ENCODE measurements around the gene POFUT2.

The POFUT2 gene

GRCh38 chr21:45299864-45300785, 12.4 kb upstream of the POFUT2 start:
- H3K27me3 ChIP-seq (ENCODE audit: control insufficient read depth, insufficient read depth, low read length): no peaks in the 10 kb centered on the region
- no peaks in the 10 kb centered on the region for H3K36me3 ChIP-seq (ENCODE audit: control insufficient read depth, low read depth, low read length)
- no peaks in the 10 kb centered on the region for H3K9me3 ChIP-seq (ENCODE audit: control insufficient read depth, low read depth, low read length)
- H3K4me3 ChIP-seq (ENCODE audit: low read length): no peak overlapping the region
- H3K27ac ChIP-seq (ENCODE audit: low read length): no peak overlapping the region
- H3K9ac ChIP-seq (ENCODE audit: low read length): no peak overlapping the region
- peaks cover 2% of the 10 kb centered on the region for H3K4me1 ChIP-seq (ENCODE audit: control insufficient read depth, low read depth, low read length)

GRCh38 chr21:45299026-45299863, 11.6 kb upstream of the POFUT2 start:
- no peaks in the 10 kb centered on the region for H3K9me3 ChIP-seq (ENCODE audit: control insufficient read depth, low read depth, low read length)
- H3K4me1 ChIP-seq (ENCODE audit: control insufficient read depth, low read depth, low read length): peaks cover 7% of the 10 kb centered on the region
- H3K27ac ChIP-seq (ENCODE audit: low read length): no peak overlapping the region
- no peaks in the 10 kb centered on the region for H3K27me3 ChIP-seq (ENCODE audit: control insufficient read depth, insufficient read depth, low read length)
- no peak overlapping the region for H3K4me3 ChIP-seq (ENCODE audit: low read length)
- H3K36me3 ChIP-seq (ENCODE audit: control insufficient read depth, low read depth, low read length): no peaks in the 10 kb centered on the region
- no peak overlapping the region for H3K9ac ChIP-seq (ENCODE audit: low read length)

GRCh38 chr21:45297869-45298268, 10.2 kb upstream of the POFUT2 start:
- Histone ChIP-seq H3K9me3 (ENCODE audit: control insufficient read depth, low read depth, low read length) (no peaks in the 10 kb centered on the region), H3K4me1 (ENCODE audit: control insufficient read depth, low read depth, low read length) (peaks cover 10% of the 10 kb centered on the region), H3K4me3 (ENCODE audit: low read length) (no peak overlapping the region), H3K9ac (ENCODE audit: low read length) (no peak overlapping the region), H3K27ac (ENCODE audit: low read length) (no peak overlapping the region), H3K36me3 (ENCODE audit: control insufficient read depth, low read depth, low read length) (no peaks in the 10 kb centered on the region), H3K27me3 (ENCODE audit: control insufficient read depth, insufficient read depth, low read length) (no peaks in the 10 kb centered on the region)

GRCh38 chr21:45297329-45297728, 9.6 kb upstream of the POFUT2 start:
- no peaks in the 10 kb centered on the region for H3K9me3 ChIP-seq (ENCODE audit: control insufficient read depth, low read depth, low read length)
- H3K27ac ChIP-seq (ENCODE audit: low read length): no peak overlapping the region
- H3K4me1 ChIP-seq (ENCODE audit: control insufficient read depth, low read depth, low read length): peaks cover 14% of the 10 kb centered on the region
- H3K9ac ChIP-seq (ENCODE audit: low read length): no peak overlapping the region
- H3K4me3 ChIP-seq (ENCODE audit: low read length): no peak overlapping the region
- no peaks in the 10 kb centered on the region for H3K36me3 ChIP-seq (ENCODE audit: control insufficient read depth, low read depth, low read length)
- H3K27me3 ChIP-seq (ENCODE audit: control insufficient read depth, insufficient read depth, low read length): no peaks in the 10 kb centered on the region

- Histone ChIP-seq H3K27me3 (ENCODE audit: control insufficient read depth, insufficient read depth, low read length) (no peaks in the 10 kb centered on the region), H3K36me3 (ENCODE audit: control insufficient read depth, low read depth, low read length) (no peaks in the 10 kb centered on the region), H3K9ac (ENCODE audit: low read length) (no peak overlapping the region), H3K4me1 (ENCODE audit: control insufficient read depth, low read depth, low read length) (peaks cover 14% of the 10 kb centered on the region), H3K27ac (ENCODE audit: low read length) (no peak overlapping the region), H3K9me3 (ENCODE audit: control insufficient read depth, low read depth, low read length) (no peaks in the 10 kb centered on the region), H3K4me3 (ENCODE audit: low read length) (no peak overlapping the region)
These were observed 8.9 kb upstream of the POFUT2 start for GRCh38 chr21:45296638-45297037.

GRCh38 chr21:45295576-45296365, 8.1 kb upstream of the POFUT2 start:
- no peaks in the 10 kb centered on the region for H3K27me3 ChIP-seq (ENCODE audit: control insufficient read depth, insufficient read depth, low read length)
- no peak overlapping the region for H3K9ac ChIP-seq (ENCODE audit: low read length)
- no peak overlapping the region for H3K27ac ChIP-seq (ENCODE audit: low read length)
- no peaks in the 10 kb centered on the region for H3K9me3 ChIP-seq (ENCODE audit: control insufficient read depth, low read depth, low read length)
- H3K4me1 ChIP-seq (ENCODE audit: control insufficient read depth, low read depth, low read length): peaks cover 14% of the 10 kb centered on the region
- H3K36me3 ChIP-seq (ENCODE audit: control insufficient read depth, low read depth, low read length): no peaks in the 10 kb centered on the region
- H3K4me3 ChIP-seq (ENCODE audit: low read length): no peak overlapping the region

- H3K9me3 ChIP-seq (ENCODE audit: control insufficient read depth, low read depth, low read length): no peaks in the 10 kb centered on the region
- no peak overlapping the region for H3K9ac ChIP-seq (ENCODE audit: low read length)
- H3K36me3 ChIP-seq (ENCODE audit: control insufficient read depth, low read depth, low read length): no peaks in the 10 kb centered on the region
- no peak overlapping the region for H3K27ac ChIP-seq (ENCODE audit: low read length)
- H3K4me3 ChIP-seq (ENCODE audit: low read length): no peak overlapping the region
- no peaks in the 10 kb centered on the region for H3K27me3 ChIP-seq (ENCODE audit: control insufficient read depth, insufficient read depth, low read length)
- H3K4me1 ChIP-seq (ENCODE audit: control insufficient read depth, low read depth, low read length): peaks cover 14% of the 10 kb centered on the region
These were observed 7.0 kb upstream of the POFUT2 start for GRCh38 chr21:45294509-45295291.

GRCh38 chr21:45293726-45294401, 6.2 kb upstream of the POFUT2 start:
- no peaks in the 10 kb centered on the region for H3K36me3 ChIP-seq (ENCODE audit: control insufficient read depth, low read depth, low read length)
- no peak overlapping the region for H3K27ac ChIP-seq (ENCODE audit: low read length)
- no peaks in the 10 kb centered on the region for H3K27me3 ChIP-seq (ENCODE audit: control insufficient read depth, insufficient read depth, low read length)
- no peak overlapping the region for H3K4me3 ChIP-seq (ENCODE audit: low read length)
- no peak overlapping the region for H3K9ac ChIP-seq (ENCODE audit: low read length)
- H3K4me1 ChIP-seq (ENCODE audit: control insufficient read depth, low read depth, low read length): peaks cover 14% of the 10 kb centered on the region
- H3K9me3 ChIP-seq (ENCODE audit: control insufficient read depth, low read depth, low read length): no peaks in the 10 kb centered on the region

GRCh38 chr21:45293220-45293725, 5.6 kb upstream of the POFUT2 start:
- H3K36me3 ChIP-seq (ENCODE audit: control insufficient read depth, low read depth, low read length): no peaks in the 10 kb centered on the region
- no peak overlapping the region for H3K4me3 ChIP-seq (ENCODE audit: low read length)
- no peak overlapping the region for H3K27ac ChIP-seq (ENCODE audit: low read length)
- H3K27me3 ChIP-seq (ENCODE audit: control insufficient read depth, insufficient read depth, low read length): no peaks in the 10 kb centered on the region
- H3K4me1 ChIP-seq (ENCODE audit: control insufficient read depth, low read depth, low read length): peaks cover 14% of the 10 kb centered on the region
- H3K9me3 ChIP-seq (ENCODE audit: control insufficient read depth, low read depth, low read length): no peaks in the 10 kb centered on the region
- H3K9ac ChIP-seq (ENCODE audit: low read length): no peak overlapping the region

Data from iPS-18a (cell line).